Astrocyte (in vitro differentiated cells and primary cell): ENCODE results near the gene ADAM22.

Experiments
- CTCF ChIP-seq: IDR thresholded peaks from 2 replicates; pipeline ENCODE4 v1.5.1; 2011; ENCODE audit warnings: low read depth, mild to moderate bottlenecking, inconsistent platforms, low read length, moderate library complexity; ENCODE audit not compliant: insufficient read depth
- EZH2 ChIP-seq: IDR thresholded peaks from 2 replicates; pipeline ENCODE4 v1.6.1; 2012; ENCODE audit warnings: mild to moderate bottlenecking, low read length, inconsistent platforms; ENCODE audit not compliant: insufficient read depth

- TF ChIP-seq CTCF (no peak), EZH2 (no peak)
These were observed 251.6 kb downstream of the ADAM22 start for GRCh38 chr7:88185650-88186049.
